ENCODE results near the gene DNAJC5. TPM values are rescaled to one million over a fixed set of nuclear protein-coding genes. Genes with fewer than 3 reads are reported as not detected.

Gene DNAJC5
- total RNA-seq, 1 experiment from 2014 or later, result 45.0 TPM

- CTCF ChIA-PET, result no interaction called here
- Mint-ChIP-seq H3K36me3 (ENCODE audit: insufficient read depth, unreplicated experiment) (peaks cover 21% of the 10 kb centered on the region), H3K9me3 (ENCODE audit: unreplicated experiment) (no peaks in the 10 kb centered on the region), H3K27ac (ENCODE audit: low read depth, unreplicated experiment) (no peak overlapping the region), H3K4me1 (ENCODE audit: insufficient read depth, unreplicated experiment) (peaks cover 8% of the 10 kb centered on the region), H3K27me3 (ENCODE audit: insufficient read depth, unreplicated experiment) (no peaks in the 10 kb centered on the region), H3K4me3 (ENCODE audit: unreplicated experiment) (no peak overlapping the region)
- BruUV-seq (replicated peaks), result no TSS peak
- intact Hi-C loops (cut with micrococcal nuclease), result no loop called here
- no peak for DNase-seq (ENCODE audit: unreplicated experiment)
- POLR2A ChIA-PET, result interaction anchor here (0.7 to 1.7 kb wide), 2 partner anchors 11 to 18 kb away, joined by 5 read pairs; partner anchors contain the start of gene PRPF6
- no peak for TF ChIP-seq CTCF (IDR thresholded peaks at IDR 0.05; ENCODE audit: unreplicated experiment)
These were observed 67.8 kb downstream of the DNAJC5 start for GRCh38 chr20:63962426-63963347.

GRCh38 chr20:63963348-63963741 lies 68.4 kb downstream of the DNAJC5 start:
- Mint-ChIP-seq H3K9me3 (ENCODE audit: unreplicated experiment) (no peaks in the 10 kb centered on the region), H3K36me3 (ENCODE audit: insufficient read depth, unreplicated experiment) (peaks cover 20% of the 10 kb centered on the region), H3K4me3 (ENCODE audit: unreplicated experiment) (no peak overlapping the region), H3K4me1 (ENCODE audit: insufficient read depth, unreplicated experiment) (peaks cover 7% of the 10 kb centered on the region), H3K27me3 (ENCODE audit: insufficient read depth, unreplicated experiment) (no peaks in the 10 kb centered on the region), H3K27ac (ENCODE audit: low read depth, unreplicated experiment) (no peak overlapping the region)
- no peak for DNase-seq (ENCODE audit: unreplicated experiment)
- ChIA-PET CTCF (no interaction called here), POLR2A (interaction anchor here (0.7 kb wide), 1 partner anchor 10 kb away, joined by 5 read pairs; no protein-coding TSS in a partner anchor)
- no peak for TF ChIP-seq CTCF (IDR thresholded peaks at IDR 0.05; ENCODE audit: unreplicated experiment)
- BruUV-seq (replicated peaks), result no TSS peak
- intact Hi-C loops (cut with micrococcal nuclease), result no loop called here

- Mint-ChIP-seq H3K4me1 (ENCODE audit: insufficient read depth, unreplicated experiment) (peaks cover 6% of the 10 kb centered on the region), H3K9me3 (ENCODE audit: unreplicated experiment) (no peaks in the 10 kb centered on the region), H3K36me3 (ENCODE audit: insufficient read depth, unreplicated experiment) (peaks cover 15% of the 10 kb centered on the region), H3K4me3 (ENCODE audit: unreplicated experiment) (no peak overlapping the region), H3K27ac (ENCODE audit: low read depth, unreplicated experiment) (no peak overlapping the region), H3K27me3 (ENCODE audit: insufficient read depth, unreplicated experiment) (no peaks in the 10 kb centered on the region)
- BruUV-seq (replicated peaks), result no TSS peak
- ChIA-PET CTCF (interaction anchor here (0.7 kb wide), 1 partner anchor 10 kb away, joined by 3 read pairs; no protein-coding TSS in a partner anchor), POLR2A (interaction anchor here (0.7 kb wide), 1 partner anchor 10 kb away, joined by 5 read pairs; no protein-coding TSS in a partner anchor)
- intact Hi-C loops (cut with micrococcal nuclease), result no loop called here
- no peak for DNase-seq (ENCODE audit: unreplicated experiment)
- TF ChIP-seq CTCF (IDR thresholded peaks at IDR 0.05; ENCODE audit: unreplicated experiment), result no peak
These were observed 68.9 kb downstream of the DNAJC5 start for GRCh38 chr20:63963784-63964301.

GRCh38 chr20:63964412-63964811 lies 69.5 kb downstream of the DNAJC5 start:
- ChIA-PET POLR2A (no interaction called here), CTCF (interaction anchor here (0.7 kb wide), 1 partner anchor 9 kb away, joined by 3 read pairs; no protein-coding TSS in a partner anchor)
- H3K36me3 Mint-ChIP-seq (ENCODE audit: insufficient read depth, unreplicated experiment), result peaks cover 10% of the 10 kb centered on the region

More at GRCh38 chr20:63964412-63964811, 69.5 kb downstream of the DNAJC5 start:
- DNase-seq (ENCODE audit: unreplicated experiment), result no peak
- Mint-ChIP-seq H3K4me1 (ENCODE audit: insufficient read depth, unreplicated experiment) (peaks cover 5% of the 10 kb centered on the region), H3K4me3 (ENCODE audit: unreplicated experiment) (no peak overlapping the region), H3K27me3 (ENCODE audit: insufficient read depth, unreplicated experiment) (no peaks in the 10 kb centered on the region), H3K27ac (ENCODE audit: low read depth, unreplicated experiment) (no peak overlapping the region), H3K9me3 (ENCODE audit: unreplicated experiment) (no peaks in the 10 kb centered on the region)
- no peak for TF ChIP-seq CTCF (IDR thresholded peaks at IDR 0.05; ENCODE audit: unreplicated experiment)
- intact Hi-C loops (cut with micrococcal nuclease), result no loop called here
- BruUV-seq (replicated peaks), result no TSS peak

Data from MCF 10A (cell line).